Measurements from ENCODE around the gene FUT3. TPM values are rescaled to one million over a fixed set of nuclear protein-coding genes. Genes with fewer than 3 reads are reported as not detected.

Gene FUT3
- total RNA-seq, 2 donors from 2014 or later: 1.3 TPM; not detected in 1

DNA sequence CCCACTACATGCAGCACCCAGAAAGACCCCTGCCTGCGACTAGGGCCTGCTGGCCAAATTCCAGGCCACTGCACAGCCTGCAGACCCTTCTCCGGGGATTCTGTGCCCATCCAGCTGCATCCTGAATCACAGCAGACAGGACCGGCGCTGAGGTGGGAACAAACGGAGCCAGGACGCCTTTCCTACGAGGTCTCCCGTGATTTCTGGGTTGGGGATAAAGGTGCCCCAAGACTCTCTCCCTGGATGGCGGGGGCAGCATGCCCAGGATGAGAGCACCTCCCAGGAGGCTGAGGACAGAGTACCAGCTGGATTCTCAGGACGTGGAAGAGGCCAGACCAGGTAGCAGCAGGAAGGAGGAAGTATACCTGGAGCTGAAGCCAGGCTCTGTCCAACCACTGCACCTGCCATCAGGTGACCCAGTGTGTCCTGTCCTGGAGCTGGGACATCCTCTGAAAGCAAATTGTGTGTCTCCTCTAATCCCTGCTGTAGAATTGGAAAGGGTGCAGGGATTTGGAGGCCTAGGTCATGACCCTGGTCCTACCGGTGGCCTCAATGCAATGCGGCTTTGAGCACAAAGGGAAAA, 22.5 kb upstream of the FUT3 start:
- DNase-seq: no peak
- no peaks in the 10 kb centered on the region for H3K9me3 Mint-ChIP-seq
- Histone ChIP-seq H3K4me1 (ENCODE audit: control insufficient read depth, insufficient read depth, low read length) (no peaks in the 10 kb centered on the region), H3K9me3 (ENCODE audit: control insufficient read depth, low read length) (no peaks in the 10 kb centered on the region), H3K27ac (ENCODE audit: low read depth, low read length) (no peak overlapping the region), H3K9ac (ENCODE audit: extremely low read depth, low read length, poor library complexity, severe bottlenecking) (no peak overlapping the region), H3K27me3 (ENCODE audit: control insufficient read depth, insufficient read depth, low read length, poor library complexity, severe bottlenecking) (no peaks in the 10 kb centered on the region), H3K4me3 (ENCODE audit: low read length) (no peak overlapping the region), H3K36me3 (ENCODE audit: control insufficient read depth, insufficient read depth, low read length) (no peaks in the 10 kb centered on the region)
- H3K27ac Mint-ChIP-seq: no peak overlapping the region
- no peaks in the 10 kb centered on the region for H3K36me3 Mint-ChIP-seq (ENCODE audit: low read depth)
- H3K4me1 Mint-ChIP-seq: no peaks in the 10 kb centered on the region
- no peak for TF ChIP-seq CTCF (conservative IDR thresholded peaks at IDR 0.05)
- H3K27me3 Mint-ChIP-seq (ENCODE audit: insufficient read depth): no peaks in the 10 kb centered on the region
- 94% methylated on average over 10 to 12 of the region's 12 CpGs for WGBS, 2 experiments (ENCODE audit: insufficient coverage in 1 of 2, insufficient read length in 1 of 2)
- no peak overlapping the region for H3K4me3 Mint-ChIP-seq

DNA sequence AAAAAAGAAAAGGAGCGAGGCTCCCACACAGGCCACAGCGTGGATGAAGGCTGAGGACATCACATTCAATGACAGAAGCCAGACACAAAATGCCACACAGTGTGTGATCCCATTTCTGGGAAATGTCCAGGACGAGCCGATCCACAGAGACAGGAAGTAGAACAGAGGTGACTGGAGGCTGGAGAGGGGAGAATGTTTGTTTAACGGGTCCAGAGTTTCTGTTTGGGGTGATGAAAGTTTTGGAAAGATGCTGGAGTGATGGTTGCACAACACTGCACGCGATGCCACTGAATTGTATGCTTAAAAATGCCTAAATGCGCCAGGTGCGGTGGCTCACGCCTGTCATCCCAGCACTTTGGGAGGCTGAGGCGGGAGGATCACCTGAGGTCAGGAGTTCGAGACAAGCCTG, 19.7 kb upstream of the FUT3 start:
- WGBS, 2 experiments (ENCODE audit: insufficient coverage in 1 of 2, insufficient read length in 1 of 2): 90 to 94% methylated on average over 8 to 12 of the region's 12 CpGs
- Histone ChIP-seq H3K4me3 (ENCODE audit: low read length) (no peak overlapping the region), H3K9ac (ENCODE audit: extremely low read depth, low read length, poor library complexity, severe bottlenecking) (no peak overlapping the region), H3K36me3 (ENCODE audit: control insufficient read depth, insufficient read depth, low read length) (no peaks in the 10 kb centered on the region), H3K27ac (ENCODE audit: low read depth, low read length) (no peak overlapping the region), H3K9me3 (ENCODE audit: control insufficient read depth, low read length) (no peaks in the 10 kb centered on the region), H3K4me1 (ENCODE audit: control insufficient read depth, insufficient read depth, low read length) (no peaks in the 10 kb centered on the region), H3K27me3 (ENCODE audit: control insufficient read depth, insufficient read depth, low read length, poor library complexity, severe bottlenecking) (no peaks in the 10 kb centered on the region)
- Mint-ChIP-seq H3K4me3 (no peak overlapping the region), H3K27me3 (ENCODE audit: insufficient read depth) (peaks cover 2% of the 10 kb centered on the region), H3K36me3 (ENCODE audit: low read depth) (no peaks in the 10 kb centered on the region), H3K27ac (no peak overlapping the region), H3K9me3 (no peaks in the 10 kb centered on the region), H3K4me1 (no peaks in the 10 kb centered on the region)
- TF ChIP-seq CTCF (conservative IDR thresholded peaks at IDR 0.05): no peak
- DNase-seq: no peak

- Histone ChIP-seq H3K4me3 (ENCODE audit: low read length) (no peak overlapping the region), H3K27ac (ENCODE audit: low read depth, low read length) (no peak overlapping the region), H3K9me3 (ENCODE audit: control insufficient read depth, low read length) (no peaks in the 10 kb centered on the region), H3K4me1 (ENCODE audit: control insufficient read depth, insufficient read depth, low read length) (no peaks in the 10 kb centered on the region), H3K36me3 (ENCODE audit: control insufficient read depth, insufficient read depth, low read length) (no peaks in the 10 kb centered on the region), H3K27me3 (ENCODE audit: control insufficient read depth, insufficient read depth, low read length, poor library complexity, severe bottlenecking) (no peaks in the 10 kb centered on the region), H3K9ac (ENCODE audit: extremely low read depth, low read length, poor library complexity, severe bottlenecking) (no peak overlapping the region)
- Mint-ChIP-seq H3K36me3 (ENCODE audit: low read depth) (no peaks in the 10 kb centered on the region), H3K4me3 (no peak overlapping the region), H3K9me3 (no peaks in the 10 kb centered on the region), H3K27me3 (ENCODE audit: insufficient read depth) (peaks cover 8% of the 10 kb centered on the region), H3K4me1 (no peaks in the 10 kb centered on the region), H3K27ac (no peak overlapping the region)
- no peak for TF ChIP-seq CTCF (conservative IDR thresholded peaks at IDR 0.05)
- WGBS, 2 experiments (ENCODE audit: insufficient coverage in 1 of 2, insufficient read length in 1 of 2): 88 to 90% methylated on average over 24 to 31 of the region's 31 CpGs
- no peak for DNase-seq
Observed at GRCh38 chr19:5867201-5868136, 16.2 kb upstream of the FUT3 start.
